Measurements from ENCODE around the gene SEMA5A.

- TF ChIP-seq, protein P1, sequence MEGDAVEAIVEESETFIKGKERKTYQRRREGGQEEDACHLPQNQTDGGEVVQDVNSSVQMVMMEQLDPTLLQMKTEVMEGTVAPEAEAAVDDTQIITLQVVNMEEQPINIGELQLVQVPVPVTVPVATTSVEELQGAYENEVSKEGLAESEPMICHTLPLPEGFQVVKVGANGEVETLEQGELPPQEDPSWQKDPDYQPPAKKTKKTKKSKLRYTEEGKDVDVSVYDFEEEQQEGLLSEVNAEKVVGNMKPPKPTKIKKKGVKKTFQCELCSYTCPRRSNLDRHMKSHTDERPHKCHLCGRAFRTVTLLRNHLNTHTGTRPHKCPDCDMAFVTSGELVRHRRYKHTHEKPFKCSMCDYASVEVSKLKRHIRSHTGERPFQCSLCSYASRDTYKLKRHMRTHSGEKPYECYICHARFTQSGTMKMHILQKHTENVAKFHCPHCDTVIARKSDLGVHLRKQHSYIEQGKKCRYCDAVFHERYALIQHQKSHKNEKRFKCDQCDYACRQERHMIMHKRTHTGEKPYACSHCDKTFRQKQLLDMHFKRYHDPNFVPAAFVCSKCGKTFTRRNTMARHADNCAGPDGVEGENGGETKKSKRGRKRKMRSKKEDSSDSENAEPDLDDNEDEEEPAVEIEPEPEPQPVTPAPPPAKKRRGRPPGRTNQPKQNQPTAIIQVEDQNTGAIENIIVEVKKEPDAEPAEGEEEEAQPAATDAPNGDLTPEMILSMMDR (IDR thresholded peaks at IDR 0.05): no peak
- TF ChIP-seq POLR2A (IDR thresholded peaks at IDR 0.05): no peak
Observed at GRCh38 chr5:9358961-9359685, 186.8 kb downstream of the SEMA5A start.

Data from lower leg skin (tissue), 3 donors.